AG04449 (cell line): Measurements from ENCODE around the gene KCNE2.

Source experiments
- CTCF ChIA-PET: fragments of 350-600 bp; formaldehyde crosslinking; extraction: SDS; loops from one replicate; lab custom pipeline; 2021; ENCODE audit warnings: antibody characterized with exemption; lab: Yijun Ruan, JAX
- POLR2A ChIA-PET: fragments of 400-600, 350-600 bp; formaldehyde crosslinking; extraction: SDS; loops from one replicate; lab custom pipeline; 2020; ENCODE audit warnings: antibody characterized with exemption, inconsistent platforms; lab: Yijun Ruan, JAX
- DNase-seq: peaks from one replicate; pipeline ENCODE4 v3.0.0-alpha.2; 2010; ENCODE audit warnings: low read depth, low spot score
- H3K4me3 ChIP-seq: 2 replicates; pipeline ENCODE4 v1.5.1; 2011; ENCODE audit warnings: low read depth, mild to moderate bottlenecking, control low read depth, low read length
- TF ChIP-seq, protein P1 (sequence below): IDR thresholded peaks from one replicate; pipeline ENCODE4 v1.5.1; 2011; ENCODE audit warnings: mild to moderate bottlenecking, moderate library complexity, low read length, control low read depth, inconsistent platforms; ENCODE audit not compliant: insufficient read depth; ENCODE audit errors: missing control alignments

KCNE2 gene, protein sequence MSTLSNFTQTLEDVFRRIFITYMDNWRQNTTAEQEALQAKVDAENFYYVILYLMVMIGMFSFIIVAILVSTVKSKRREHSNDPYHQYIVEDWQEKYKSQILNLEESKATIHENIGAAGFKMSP

DNA sequence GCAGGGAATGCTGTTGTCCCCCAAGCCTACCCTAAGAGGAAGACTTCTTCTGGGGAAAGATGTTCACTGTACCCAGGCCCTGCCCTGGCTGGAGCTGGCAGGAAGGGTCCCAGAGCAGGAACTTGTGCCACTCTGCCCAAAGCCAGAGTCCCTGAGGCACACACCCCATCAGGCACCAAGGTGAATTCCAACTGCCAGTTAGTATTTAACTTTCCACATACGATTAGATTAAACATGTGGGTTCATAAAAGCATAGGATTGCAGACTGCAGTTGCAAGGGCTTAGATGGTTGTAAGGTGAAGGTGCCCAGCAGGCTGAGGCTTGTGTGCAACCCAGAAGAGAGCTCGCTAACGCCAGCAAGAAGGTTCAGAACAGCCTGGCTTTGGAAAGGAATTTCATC, at the start of gene KCNE2:
TSS of gene KCNE2 (plus strand) at position 274 of the 400 bp plus-strand sequence. CDS start 6,473 bp downstream, outside the sequence.
- H3K4me3 ChIP-seq = no peak within 1 kb of the TSS
- POLR2A ChIA-PET = no interaction called here
- no peak for DNase-seq
- CTCF ChIA-PET = interaction anchor here (1.5 to 11.7 kb wide), 5 partner anchors 15 to 451 kb away, joined by 4 to 215 read pairs (median 9); no protein-coding TSS in a partner anchor
- TF ChIP-seq, protein P1, sequence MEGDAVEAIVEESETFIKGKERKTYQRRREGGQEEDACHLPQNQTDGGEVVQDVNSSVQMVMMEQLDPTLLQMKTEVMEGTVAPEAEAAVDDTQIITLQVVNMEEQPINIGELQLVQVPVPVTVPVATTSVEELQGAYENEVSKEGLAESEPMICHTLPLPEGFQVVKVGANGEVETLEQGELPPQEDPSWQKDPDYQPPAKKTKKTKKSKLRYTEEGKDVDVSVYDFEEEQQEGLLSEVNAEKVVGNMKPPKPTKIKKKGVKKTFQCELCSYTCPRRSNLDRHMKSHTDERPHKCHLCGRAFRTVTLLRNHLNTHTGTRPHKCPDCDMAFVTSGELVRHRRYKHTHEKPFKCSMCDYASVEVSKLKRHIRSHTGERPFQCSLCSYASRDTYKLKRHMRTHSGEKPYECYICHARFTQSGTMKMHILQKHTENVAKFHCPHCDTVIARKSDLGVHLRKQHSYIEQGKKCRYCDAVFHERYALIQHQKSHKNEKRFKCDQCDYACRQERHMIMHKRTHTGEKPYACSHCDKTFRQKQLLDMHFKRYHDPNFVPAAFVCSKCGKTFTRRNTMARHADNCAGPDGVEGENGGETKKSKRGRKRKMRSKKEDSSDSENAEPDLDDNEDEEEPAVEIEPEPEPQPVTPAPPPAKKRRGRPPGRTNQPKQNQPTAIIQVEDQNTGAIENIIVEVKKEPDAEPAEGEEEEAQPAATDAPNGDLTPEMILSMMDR = no peak

DNA sequence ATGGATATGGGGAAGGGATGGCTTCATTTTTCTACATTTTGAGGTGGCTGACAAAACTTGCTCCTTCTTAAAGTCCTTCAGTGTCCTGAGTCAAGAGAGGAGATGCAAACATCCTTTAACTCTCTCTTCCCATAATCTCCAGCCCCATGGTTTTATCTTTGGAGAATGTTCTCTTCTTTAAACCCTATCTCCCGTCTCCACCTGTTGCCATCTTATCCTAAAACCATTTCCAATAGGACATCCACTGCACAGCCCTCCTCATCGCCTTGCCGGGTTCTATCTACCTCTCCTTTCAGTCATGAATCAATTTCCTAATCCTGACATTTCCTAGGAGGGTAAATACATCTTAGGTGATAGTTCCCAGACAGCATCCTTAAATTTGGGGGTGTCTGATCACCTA, 44.2 kb upstream of the KCNE2 start:
- TF ChIP-seq, protein P1 = no peak
- CTCF ChIA-PET = no interaction called here
- no peak for DNase-seq
- POLR2A ChIA-PET = no interaction called here
- H3K4me3 ChIP-seq = no peak overlapping the region

DNA sequence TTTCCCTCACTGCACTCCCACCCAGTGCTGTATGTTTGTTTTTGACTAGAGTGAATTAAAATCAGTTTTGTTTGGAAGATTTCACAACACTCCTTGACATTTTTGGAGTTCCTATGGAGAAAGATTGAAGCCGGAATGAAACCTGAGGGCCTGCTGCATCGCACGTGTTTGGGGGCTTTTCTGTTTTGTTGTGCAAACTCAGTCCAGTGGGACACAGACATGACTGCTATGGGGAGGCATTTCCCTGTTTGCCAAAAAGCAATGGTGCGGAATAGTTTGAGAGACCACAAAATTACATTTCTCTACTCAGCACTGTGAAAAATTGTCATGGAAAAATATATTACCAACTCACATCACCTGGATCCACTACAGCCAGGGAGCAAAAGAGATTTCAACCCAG, 43.8 kb upstream of the KCNE2 start:
- ChIA-PET CTCF (no interaction called here), POLR2A (no interaction called here)

DNA sequence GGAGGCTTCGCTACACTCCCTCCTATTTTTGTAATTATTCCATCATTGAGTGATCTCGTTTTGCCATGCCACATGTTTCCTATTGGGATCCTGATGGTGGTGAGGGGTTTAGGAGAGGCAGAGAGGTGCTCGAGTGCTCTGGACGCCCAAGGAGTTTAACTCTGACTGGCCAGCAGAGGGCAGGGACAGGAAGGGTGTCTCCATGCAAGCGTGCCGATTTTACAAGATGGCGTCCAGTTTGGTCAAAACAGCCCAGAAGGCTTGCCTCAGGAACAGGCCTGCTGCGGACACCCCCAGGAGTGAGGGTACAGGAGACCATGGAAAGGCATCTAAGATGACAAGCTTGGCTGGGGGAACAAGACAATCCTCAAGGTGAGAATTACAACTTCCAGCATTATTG, 33.8 kb upstream of the KCNE2 start:
- TF ChIP-seq, protein P1 = no peak
- DNase-seq = no peak
- CTCF ChIA-PET = interaction anchor here (2.3 kb wide), 1 partner anchor 18 kb away, joined by 5 read pairs; no protein-coding TSS in a partner anchor
- H3K4me3 ChIP-seq = no peak overlapping the region
- POLR2A ChIA-PET = no interaction called here

More for the DNA sequence above, 43.8 kb upstream of the KCNE2 start:
- TF ChIP-seq, protein P1 = no peak
- H3K4me3 ChIP-seq = no peak overlapping the region
- no peak for DNase-seq

DNA sequence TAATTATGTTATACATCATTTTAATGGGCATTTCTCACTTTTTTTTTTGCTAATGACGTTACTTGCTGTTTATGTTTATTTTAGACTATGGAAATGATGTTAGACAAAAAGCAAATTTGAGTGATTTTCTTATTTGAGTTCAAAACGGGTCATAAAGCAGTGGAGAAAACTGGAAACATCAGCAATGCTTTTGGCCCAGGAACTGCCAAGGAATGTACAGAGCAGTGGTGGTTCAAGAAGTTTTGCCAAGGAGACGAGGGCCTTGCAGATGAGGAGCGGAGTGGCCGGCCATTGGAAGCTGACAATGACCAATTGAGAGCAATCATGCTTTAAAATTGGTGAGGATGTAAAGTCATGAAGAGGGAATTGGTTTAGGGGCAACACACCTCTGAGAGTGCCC, 32.1 kb upstream of the KCNE2 start:
- TF ChIP-seq, protein P1 = no peak
- CTCF ChIA-PET = interaction anchor here (1.0 to 2.1 kb wide), 2 partner anchors 17 to 408 kb away, joined by 3 to 6 read pairs; no protein-coding TSS in a partner anchor
- H3K4me3 ChIP-seq = no peak overlapping the region
- POLR2A ChIA-PET = no interaction called here
- DNase-seq = no peak

DNA sequence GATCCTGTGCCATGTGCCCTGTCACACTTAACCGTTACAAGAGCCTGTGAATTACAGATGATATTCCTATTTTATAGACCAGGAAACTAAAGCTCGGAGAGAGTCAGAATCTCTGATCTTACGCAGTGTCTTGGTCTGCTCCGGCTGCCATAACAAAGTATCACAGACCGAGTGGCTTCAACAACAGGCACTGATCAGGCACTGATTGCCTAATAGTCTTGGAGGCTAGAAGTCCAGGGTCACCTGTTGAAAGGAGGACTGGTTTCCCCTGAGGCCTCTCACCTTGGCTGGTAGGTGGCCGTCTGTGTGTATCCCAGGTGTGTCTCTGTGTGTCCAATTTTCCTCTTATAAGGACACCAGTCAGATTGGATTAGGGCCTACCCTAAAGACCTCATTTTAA, 31.5 kb upstream of the KCNE2 start:
- TF ChIP-seq, protein P1 = no peak
- CTCF ChIA-PET = interaction anchor here (2.1 to 8.5 kb wide), 2 partner anchors 15 to 408 kb away, joined by 6 to 88 read pairs; no protein-coding TSS in a partner anchor
- POLR2A ChIA-PET = no interaction called here
- DNase-seq = no peak
- H3K4me3 ChIP-seq = no peak overlapping the region
